GM18951 (cell line): ENCODE measurements around the gene CUX1.
"Not testable (repeated sequence)": the region's sequence is repeated elsewhere in the genome, so short reads cannot be mapped to it uniquely, and the experiment has no call there.

Experiments used
- POLR2A ChIP-seq: IDR thresholded peaks from 4 replicates; pipeline ENCODE4 v1.6.1; 2011; ENCODE audit warnings: mild to moderate bottlenecking; ENCODE audit not compliant: insufficient read length, insufficient read depth; ENCODE audit errors: extremely low read depth
- in situ Hi-C: fragments of 300-500 bp; cut with MboI; formaldehyde crosslinking; loops from one replicate; pipeline ENCODE4 v1.12.0; 2022; ENCODE audit warnings: low sequenced_read_pairs, mixed read lengths, inconsistent platforms; ENCODE audit not compliant: unreplicated experiment

CUX1 gene

GRCh38 chr7:102019461-102019860 is 202.0 kb downstream of the CUX1 start:
- in situ Hi-C loops = no loop called here
- no peak for TF ChIP-seq POLR2A

DNA sequence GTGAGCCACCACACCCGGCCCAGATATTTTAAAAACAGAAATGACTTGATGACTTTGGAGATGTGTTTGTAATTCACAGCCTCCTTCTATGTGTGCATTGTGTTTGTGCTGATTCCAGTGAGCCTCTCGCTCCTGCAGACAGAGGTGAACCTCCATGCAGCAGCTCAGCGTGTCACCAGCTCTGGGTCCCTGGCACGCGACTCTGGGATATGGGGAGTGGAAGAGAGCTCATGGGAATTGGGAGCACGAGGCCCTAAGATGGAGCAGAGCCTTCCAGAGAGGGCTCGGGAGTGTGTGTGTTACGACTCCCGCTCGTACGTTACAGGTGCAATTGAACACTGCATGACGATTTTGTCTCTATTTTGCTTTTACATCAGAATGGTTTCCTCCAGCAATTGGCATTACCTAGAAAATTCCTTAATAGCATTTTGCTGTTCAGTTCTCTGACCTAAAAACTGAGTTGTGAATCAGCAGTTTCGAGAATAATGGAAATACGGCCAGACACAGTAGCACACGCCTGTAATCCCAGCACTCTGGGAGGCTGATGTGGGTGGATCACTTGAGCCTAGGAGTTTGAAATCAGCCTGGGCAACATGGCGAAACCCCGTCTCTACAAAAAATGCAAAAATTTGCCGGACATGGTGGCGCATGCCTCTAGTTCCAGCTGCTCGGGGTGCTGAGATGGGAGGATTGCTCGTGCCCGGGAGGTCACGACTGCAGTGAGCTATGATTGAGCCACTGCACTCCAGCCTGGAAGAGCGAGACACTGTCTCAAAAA is 204.6 kb downstream of the CUX1 start:
- in situ Hi-C loops = no loop called here
- TF ChIP-seq POLR2A = no peak

- no peak for TF ChIP-seq POLR2A
- in situ Hi-C loops = no loop called here
Measured at GRCh38 chr7:102024005-102024768, 206.8 kb downstream of the CUX1 start.

GRCh38 chr7:102024769-102025391 is 207.5 kb downstream of the CUX1 start:
- no peak for TF ChIP-seq POLR2A
- in situ Hi-C loops = no loop called here

DNA sequence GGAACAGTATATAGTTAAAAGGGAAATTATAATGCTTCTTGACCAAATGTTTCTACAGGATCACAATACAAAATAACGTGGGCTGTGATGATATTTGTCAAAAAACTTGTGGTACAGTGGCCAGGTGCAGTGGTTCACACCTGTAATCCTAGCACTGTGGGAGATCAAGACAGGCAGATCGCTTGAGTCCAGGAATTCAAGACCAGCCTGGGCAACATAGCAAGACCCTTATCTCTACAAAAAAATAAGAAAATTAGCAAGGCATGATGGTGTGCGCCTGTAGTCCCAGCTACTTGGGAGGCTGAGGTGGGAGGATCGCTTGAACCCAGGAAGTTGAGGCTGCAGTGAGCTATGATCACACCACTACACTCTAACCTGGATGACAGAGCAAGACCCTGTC is 208.4 kb downstream of the CUX1 start:
- in situ Hi-C loops = not testable (repeated sequence)

- no peak for TF ChIP-seq POLR2A
- in situ Hi-C loops = no loop called here
Measured at GRCh38 chr7:102028206-102028826, 210.9 kb downstream of the CUX1 start.

DNA sequence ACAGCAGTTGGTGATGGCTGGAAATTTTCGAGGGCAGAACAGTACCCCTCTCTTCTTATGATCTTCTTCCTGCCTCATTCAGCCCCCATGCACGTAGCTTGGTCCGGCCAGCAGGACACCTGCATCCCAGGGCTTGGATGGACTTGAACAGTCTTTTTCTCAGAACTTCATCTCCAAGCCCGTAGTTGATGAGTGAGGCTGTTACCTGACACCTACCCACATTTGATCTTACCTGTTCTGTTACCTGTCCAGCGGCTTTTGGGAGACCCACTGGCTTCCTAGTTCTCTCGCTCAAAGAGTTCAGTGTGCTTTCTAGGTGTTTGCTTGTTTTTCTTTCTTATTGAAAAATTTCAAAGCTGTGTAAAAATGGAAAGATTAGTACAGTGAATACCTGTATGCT is 212.2 kb downstream of the CUX1 start:
- no peak for TF ChIP-seq POLR2A
- in situ Hi-C loops = no loop called here

DNA sequence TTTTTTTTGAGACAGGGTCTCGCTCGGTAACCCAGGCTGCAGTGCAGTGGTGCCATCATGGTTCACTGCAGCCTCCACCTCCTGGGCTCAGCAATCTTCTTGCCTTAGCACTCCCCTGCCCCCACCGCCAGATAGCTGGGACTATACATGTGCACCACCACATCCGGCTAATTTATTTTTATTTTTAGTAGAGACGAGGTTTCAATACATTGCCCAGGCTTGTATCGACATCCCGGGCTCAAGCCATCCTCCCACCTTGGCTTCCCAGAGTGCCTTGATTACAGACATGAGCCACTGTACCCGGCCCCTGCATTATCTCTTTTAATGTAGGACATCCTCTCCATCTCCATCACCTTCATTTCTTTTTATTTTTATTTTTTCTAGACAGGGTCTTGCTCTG is 213.3 kb downstream of the CUX1 start:
- TF ChIP-seq POLR2A = no peak
- in situ Hi-C loops = no loop called here

- in situ Hi-C loops = no loop called here
- TF ChIP-seq POLR2A = no peak
Measured at GRCh38 chr7:102036958-102037357, 219.5 kb downstream of the CUX1 start.

GRCh38 chr7:102039706-102040105 is 222.3 kb downstream of the CUX1 start:
- in situ Hi-C loops = no loop called here
- TF ChIP-seq POLR2A = no peak

DNA sequence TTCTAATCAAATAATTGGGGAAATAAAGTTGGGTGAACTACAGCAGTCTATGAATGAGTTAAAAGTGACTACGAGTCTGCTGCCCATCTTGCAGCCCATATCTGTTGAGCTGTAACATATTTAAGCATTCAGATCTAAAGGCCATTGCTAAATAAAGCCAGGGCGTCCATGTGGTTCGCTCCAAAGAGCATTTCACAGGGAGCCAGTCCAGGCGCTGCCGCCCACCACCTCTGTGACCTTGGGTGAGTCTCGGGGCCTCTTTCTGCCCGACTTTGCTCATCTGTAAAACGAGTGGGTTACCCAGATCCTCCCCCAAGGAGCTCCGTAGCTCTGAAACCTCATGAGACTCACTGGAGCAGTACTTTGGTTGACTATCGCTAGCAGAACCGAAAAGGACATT is 223.1 kb downstream of the CUX1 start:
- in situ Hi-C loops = no loop called here

GRCh38 chr7:102042016-102042656 is 224.7 kb downstream of the CUX1 start:
- TF ChIP-seq POLR2A = no peak
- in situ Hi-C loops = no loop called here

More for the DNA sequence above, 223.1 kb downstream of the CUX1 start:
- TF ChIP-seq POLR2A = no peak

DNA sequence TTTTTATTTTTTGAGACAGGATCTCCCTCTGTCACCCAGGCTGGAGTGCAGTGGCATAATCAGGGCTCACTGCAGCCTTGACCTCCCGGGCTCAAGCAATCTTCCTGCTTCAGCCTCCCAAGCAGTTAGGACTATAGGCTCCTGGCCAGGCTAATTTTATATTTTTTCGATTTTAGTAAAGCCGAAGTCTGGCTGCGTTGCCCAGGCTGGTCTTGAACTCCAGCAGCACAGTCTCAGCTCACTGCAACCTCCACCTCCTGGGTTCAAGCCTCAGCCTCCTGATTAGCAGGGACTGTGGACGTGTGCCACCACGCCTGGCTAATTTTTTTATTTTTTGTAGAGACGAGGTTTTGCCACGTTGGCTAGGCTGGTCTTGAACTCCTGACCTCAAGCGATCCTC is 225.4 kb downstream of the CUX1 start:
- in situ Hi-C loops = not testable (repeated sequence)
